ENCODE results near the gene HERC6.
"Not testable (repeated sequence)": the region's sequence is repeated elsewhere in the genome, so short reads cannot be mapped to it uniquely, and the experiment has no call there.

Gene HERC6

DNA sequence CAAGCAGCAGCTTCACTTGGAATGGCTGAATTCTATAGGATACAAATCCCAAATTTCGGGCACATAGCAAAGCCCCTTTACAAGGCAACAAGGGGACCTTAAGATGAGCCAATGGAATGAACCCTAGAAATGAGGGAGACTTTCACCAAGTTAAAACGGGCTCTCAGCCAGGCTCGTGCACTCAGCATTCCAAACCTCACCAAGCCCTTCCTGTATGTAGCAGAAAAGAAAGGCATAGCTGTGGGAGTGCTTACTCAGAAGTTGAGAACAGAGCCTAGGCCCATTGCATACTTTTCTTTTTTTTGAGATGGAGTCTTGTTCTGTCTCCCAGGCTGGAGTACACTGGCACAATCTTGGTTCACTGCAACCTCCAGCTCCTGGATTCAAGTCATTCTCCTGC, 67.5 kb downstream of the HERC6 start:
- DNase-seq (ENCODE audit: low read depth in 3 of 3) = no peak

DNA sequence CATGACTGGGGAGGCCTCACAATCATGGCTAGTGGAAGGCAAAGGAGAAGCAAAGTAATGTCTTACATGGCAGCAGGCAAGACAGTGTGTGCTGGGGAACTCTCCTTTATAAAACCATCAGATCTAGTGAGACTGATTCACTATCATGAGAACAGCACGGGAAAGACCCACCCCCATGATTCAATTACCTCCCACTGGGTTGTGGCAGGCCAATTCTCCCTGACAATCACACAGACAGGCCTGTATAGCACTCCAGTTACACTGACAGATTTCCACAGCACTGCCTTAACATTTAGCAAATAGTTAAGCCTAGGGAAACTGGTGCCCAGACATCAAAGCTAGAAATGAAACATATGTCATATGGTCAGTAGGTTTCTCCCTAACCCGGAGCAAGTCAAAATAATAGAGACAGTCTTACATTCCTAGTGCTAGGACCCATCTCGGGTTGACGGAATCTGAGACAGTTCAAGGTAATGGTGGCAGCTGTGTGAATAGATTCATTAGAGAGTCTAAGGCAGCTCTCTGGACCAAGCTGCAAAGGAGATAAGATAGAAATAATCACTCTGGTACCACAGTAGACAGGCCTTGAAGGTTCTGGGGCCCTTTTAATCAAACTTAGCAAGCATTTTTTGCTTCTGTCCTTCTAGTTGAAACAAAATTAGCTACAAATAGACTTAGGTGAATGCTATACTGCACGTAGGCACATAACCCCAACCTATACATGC, 68.9 kb downstream of the HERC6 start:
- DNase-seq (ENCODE audit: low read depth in 3 of 3) = no peak

DNA sequence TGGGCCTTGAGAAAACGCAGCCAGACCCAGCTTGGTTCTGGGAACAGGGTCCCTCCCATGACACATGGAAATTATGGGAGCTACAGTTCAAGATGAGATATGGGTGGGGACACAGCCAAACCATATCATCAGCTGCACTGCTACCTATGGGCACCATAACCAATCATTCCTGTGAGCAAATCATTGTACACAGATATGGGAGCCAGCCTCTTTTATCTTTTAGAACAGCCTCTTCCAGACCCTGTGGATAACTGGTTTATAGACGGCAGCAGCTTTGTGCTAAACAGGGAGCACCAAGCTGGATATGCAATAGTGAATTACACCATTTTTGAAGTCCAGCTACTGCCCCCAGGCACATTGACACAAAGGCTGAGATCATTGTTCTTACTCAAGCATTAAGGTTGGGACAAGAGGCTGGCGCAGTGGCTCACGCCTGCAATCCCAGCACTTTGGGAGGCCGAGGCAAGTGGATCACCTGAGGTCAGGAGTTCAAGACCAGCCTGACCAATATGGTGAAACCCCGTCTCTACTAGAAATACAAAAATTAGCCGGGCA, 69.6 kb downstream of the HERC6 start:
- not testable (repeated sequence) for DNase-seq (ENCODE audit: low read depth in 3 of 3)

GRCh38 chr4:88448889-88449288, 70.2 kb downstream of the HERC6 start:
- DNase-seq (ENCODE audit: low read depth in 3 of 3) = no peak

DNA sequence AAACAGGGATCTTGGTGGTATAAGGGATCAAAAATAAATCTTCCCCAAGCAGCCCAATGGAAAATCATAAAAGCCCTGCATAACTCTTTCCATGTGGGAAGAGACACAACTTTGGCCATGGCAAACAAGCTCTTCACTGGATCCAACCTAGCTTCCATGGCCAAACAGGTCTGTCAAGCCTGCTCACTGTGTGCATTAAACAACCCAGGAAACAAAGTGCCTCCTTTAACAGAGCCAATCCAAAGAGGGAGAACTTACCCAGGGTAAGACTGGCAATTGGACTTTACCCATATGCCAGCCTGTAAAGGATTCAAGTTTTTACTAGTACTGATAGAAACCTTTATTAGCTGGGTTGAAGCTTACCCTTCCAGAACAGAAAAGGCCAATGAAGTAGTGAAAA, 70.6 kb downstream of the HERC6 start:
- no peak for DNase-seq (ENCODE audit: low read depth in 3 of 3)

DNA sequence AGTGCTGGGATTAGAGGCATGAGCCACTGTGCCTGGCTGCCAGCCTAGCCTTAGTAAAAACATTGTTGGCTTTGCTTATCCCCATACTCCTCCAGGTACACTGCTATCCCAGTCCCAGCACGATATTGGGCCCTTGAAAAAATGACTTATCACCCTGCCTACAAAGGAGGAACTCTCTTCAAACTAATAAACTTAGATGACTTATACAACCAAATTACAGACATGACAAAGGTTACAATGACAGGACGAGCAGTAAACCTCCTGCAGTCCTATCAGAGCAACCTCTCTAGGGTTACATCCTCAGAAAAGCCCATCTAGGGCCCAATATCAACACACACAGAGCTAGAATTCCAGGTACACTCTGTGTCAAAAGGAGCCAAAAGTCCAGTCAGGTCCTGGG, 72.6 kb downstream of the HERC6 start:
- no peak for DNase-seq (ENCODE audit: low read depth in 3 of 3)

DNA sequence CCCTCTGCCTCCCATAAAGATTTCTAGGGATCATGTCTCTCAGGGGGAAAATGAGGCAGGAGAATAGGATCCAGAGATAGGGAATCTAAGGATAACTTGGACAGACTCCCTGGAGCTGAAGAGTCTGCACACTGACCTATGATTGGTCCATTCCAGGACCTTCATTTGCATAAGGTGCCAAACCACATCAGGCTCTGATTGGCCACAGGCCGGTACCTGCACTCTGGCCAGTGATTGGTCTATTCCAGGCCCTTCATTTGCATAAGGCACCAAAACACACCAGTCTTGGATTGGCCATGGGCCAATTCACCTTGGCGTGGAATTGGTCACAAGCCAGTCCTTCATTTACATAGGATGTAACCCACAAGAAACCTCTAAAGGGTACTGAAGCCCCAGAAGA, 74.3 kb downstream of the HERC6 start:
- no peak for DNase-seq (ENCODE audit: low read depth in 3 of 3)

DNA sequence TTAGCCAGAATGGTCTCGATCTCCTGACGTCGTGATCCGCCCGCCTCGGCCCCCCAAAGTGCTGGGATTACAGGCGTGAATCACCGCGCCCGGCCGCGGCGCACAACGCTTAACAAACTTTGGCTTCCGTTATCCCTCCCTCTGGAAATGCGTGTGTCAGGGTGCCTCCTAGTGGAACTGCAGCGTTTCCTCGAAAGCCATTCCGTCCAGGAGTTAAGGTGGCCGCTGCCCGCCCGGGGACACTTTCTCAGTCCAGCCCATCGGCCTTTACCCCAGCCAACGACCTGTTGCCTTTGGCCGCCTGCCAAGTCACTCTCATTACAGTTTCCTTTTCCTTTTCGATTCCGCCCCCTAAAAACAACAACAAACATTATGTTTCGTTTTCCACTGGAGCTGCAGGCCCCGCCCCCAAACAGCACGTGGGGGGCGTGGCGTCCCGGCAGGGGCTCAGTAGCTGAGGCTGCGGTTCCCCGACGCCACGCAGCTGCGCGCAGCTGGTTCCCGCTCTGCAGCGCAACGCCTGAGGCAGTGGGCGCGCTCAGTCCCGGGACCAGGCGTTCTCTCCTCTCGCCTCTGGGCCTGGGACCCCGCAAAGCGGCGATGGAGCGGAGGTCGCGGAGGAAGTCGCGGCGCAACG, 78.1 kb downstream of the HERC6 start, which contains the start of gene HERC5:
Gene HERC5, plus strand, starts transcription at position 450 of the 637 bp plus-strand sequence. Its CDS starts 151 bp downstream, at position 601.
- peak; percentile 68 to 84 (median 84) for DNase-seq (ENCODE audit: low read depth in 3 of 3)

DNA sequence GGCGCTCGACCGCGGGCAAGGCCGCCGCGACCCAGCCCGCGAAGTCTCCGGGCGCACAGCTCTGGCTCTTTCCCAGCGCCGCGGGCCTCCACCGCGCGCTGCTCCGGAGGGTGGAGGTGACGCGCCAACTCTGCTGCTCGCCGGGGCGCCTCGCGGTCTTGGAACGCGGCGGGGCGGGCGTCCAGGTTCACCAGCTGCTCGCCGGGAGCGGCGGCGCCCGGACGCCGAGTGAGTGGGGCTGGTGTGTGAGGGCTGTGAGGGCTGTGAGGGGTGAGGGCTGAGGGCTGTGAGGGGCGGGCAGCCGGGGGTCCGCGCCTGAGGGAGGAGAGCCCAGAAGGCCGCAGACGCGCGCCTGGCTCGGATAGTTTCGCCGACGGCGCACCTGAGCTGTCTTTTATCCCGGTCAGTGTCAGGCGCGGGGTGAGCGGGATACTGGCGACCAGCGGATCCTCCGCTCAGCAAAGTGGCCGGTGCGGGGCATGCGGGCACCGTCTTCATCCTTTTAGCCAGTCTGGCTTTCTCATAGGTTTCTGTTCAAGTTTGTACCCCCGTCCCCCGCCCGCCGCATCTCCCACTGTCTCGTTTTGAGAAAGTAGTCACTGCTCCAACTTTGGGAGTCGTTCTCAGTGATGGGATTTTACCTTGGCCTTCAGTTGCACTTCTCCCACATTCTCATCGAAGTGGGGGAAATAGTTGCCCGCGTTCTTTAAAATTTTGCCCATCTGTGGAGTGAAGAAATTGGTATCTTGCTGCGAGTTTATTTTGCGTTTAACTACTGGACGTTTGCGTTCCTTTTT, 78.9 kb downstream of the HERC6 start:
- DNase-seq (ENCODE audit: low read depth in 3 of 3) = peak in 1 of 3 experiments; percentile 12

- DNase-seq (ENCODE audit: low read depth in 3 of 3) = no peak
These were observed 79.6 kb downstream of the HERC6 start for GRCh38 chr4:88458104-88458740.

DNA sequence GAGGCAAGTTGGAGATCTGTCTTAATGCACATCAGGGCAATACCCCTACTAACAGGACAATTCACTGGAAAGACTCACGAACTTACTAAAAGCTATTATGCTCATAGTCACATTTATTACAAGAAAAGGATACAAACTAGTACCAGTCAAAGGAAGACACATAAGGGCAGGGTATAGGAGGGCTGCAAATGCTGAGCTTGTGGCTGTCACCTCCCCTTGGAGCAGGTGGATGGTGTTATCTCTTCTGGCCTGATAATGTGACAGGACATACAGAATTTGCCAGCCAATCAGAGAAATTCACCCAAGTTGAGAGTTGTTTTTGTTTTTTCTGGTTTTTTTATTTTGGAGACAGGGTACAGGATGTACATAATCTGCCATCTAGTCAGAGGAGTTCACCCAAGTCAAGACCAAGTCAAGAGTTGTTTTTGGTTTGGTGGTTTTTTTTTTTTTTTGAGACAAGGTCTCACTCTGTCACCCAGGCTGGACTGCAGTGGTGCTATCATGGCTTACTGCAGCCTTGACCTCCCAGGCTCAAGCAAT, 87.1 kb downstream of the HERC6 start:
- DNase-seq (ENCODE audit: low read depth in 3 of 3) = no peak

DNA sequence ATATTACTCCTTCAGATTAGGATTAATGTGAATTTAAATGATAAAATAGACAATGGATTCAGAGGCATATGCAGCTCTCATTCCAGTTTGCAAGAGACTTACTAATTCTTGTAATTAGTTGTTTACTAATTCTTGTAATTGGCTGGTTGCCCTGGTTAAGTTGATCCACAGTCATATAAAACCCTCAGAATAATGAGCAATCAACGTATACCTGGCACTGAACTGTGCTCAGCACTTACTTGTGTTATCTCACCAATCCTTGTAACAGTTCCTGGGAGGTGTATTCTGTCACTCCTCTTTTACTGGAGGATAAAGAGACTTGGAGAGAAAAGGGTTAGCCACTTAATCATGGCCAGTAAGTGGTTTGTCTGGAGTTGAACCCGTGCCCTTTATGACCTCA, 88.7 kb downstream of the HERC6 start:
- no peak for DNase-seq (ENCODE audit: low read depth in 3 of 3)

GRCh38 chr4:88477229-88477860, 98.7 kb downstream of the HERC6 start:
- no peak for DNase-seq (ENCODE audit: low read depth in 3 of 3)

- DNase-seq (ENCODE audit: low read depth in 3 of 3) = no peak
These were observed 99.6 kb downstream of the HERC6 start for GRCh38 chr4:88478247-88478646.

GRCh38 chr4:88481537-88481936, 102.9 kb downstream of the HERC6 start:
- no peak for DNase-seq (ENCODE audit: low read depth in 3 of 3)

DNA sequence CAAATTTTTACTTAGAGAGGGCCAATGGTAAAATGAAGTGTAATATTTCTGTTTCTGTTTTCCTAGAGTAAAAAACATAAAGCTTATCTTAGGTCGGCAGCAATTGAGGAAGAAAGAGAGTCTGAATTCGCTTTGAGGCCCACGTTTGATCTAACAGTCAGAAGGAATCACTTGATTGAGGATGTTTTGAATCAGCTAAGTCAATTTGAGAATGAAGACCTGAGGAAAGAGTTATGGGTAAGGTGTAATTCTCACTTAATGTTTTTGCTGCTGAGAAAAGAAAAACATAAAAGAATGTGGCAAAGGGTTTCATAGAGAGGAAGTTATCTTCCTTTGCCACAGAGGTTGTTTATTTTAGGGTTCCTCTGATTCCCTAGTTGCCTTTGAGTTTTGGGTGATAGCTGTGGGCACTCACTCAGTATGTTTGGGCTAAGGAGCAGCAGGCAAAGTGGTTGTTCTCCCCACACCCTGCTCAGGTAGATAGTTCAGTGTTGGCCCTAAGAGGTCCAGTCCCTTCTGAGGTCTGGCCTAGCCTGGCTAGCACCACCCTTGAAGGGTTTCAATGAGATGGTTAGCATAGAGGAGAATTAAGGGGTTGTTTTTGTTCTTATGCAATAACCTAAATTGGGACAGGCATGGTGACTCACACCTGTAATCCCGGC, 110.6 kb downstream of the HERC6 start:
- DNase-seq (ENCODE audit: low read depth in 3 of 3) = no peak

All from stimulated activated CD4-positive, alpha-beta T cell treated with anti-CD3 and anti-CD28 coated beads, TNF-alpha, amount 100 ng/mL, for 4 hours (primary cell).